GM12878 (cell line): Measurements from ENCODE around the gene C3orf70.

Source experiments
- CTCF ChIP-seq, 3 experiments: IDR thresholded peaks in 2 of 3; conservative IDR thresholded peaks in 1 of 3; 2 replicates each; pipeline ENCODE4 v1.5.1; 2011; ENCODE audit warnings: low read depth in 3 of 3, low read length in 3 of 3, mild to moderate bottlenecking in 3 of 3, control low read depth in 2 of 3, moderate library complexity in 2 of 3, inconsistent platforms in 1 of 3, mixed read lengths in 1 of 3; ENCODE audit not compliant: control insufficient read depth in 2 of 3, insufficient read depth in 1 of 3; ENCODE audit errors: extremely low read depth in 1 of 3
- GATAD2B ChIP-seq: fragments of 450-650 bp; conservative IDR thresholded peaks from 2 replicates; pipeline ENCODE4 v1.6.1; 2017; ENCODE audit warnings: low read depth, mild to moderate bottlenecking, moderate library complexity
- RAD21 ChIP-seq: IDR thresholded peaks from 2 replicates; pipeline ENCODE4 v1.6.1; 2011; ENCODE audit warnings: mild to moderate bottlenecking, low read depth, low read length, moderate library complexity; ENCODE audit not compliant: insufficient read depth
- SMAD1 ChIP-seq: fragments of 450-650 bp; IDR thresholded peaks from 2 replicates; pipeline ENCODE4 v1.6.1; 2018; ENCODE audit warnings: mild to moderate bottlenecking, low read depth; ENCODE audit not compliant: partially characterized antibody
- TAF1 ChIP-seq: IDR thresholded peaks from 2 replicates; pipeline ENCODE4 v1.6.1; 2011; ENCODE audit warnings: mild to moderate bottlenecking, low read depth, low read length, borderline replicate concordance
- ZNF274 ChIP-seq: IDR thresholded peaks from one replicate; pipeline ENCODE4 v1.8.0; 2011; ENCODE audit not compliant: insufficient read length, insufficient read depth
- TF ChIP-seq, protein P1 (sequence below): fragments of 450-650 bp; IDR thresholded peaks from 2 replicates; pipeline ENCODE4 v1.6.1; 2017; ENCODE audit warnings: mild to moderate bottlenecking
- TF ChIP-seq, protein P2 (sequence below): IDR thresholded peaks from 2 replicates; pipeline ENCODE4 v1.6.1; 2012; ENCODE audit warnings: low read depth, low read length, improper control_type of control experiment
- TF ChIP-seq, protein P3 (sequence below): fragments of 450-650 bp; IDR thresholded peaks from 2 replicates; pipeline ENCODE4 v1.6.1; 2017; ENCODE audit warnings: antibody characterized with exemption, mild to moderate bottlenecking, moderate library complexity

- TF ChIP-seq ZNF274: no peak
- no peak for TF ChIP-seq TAF1
- TF ChIP-seq, protein P1, sequence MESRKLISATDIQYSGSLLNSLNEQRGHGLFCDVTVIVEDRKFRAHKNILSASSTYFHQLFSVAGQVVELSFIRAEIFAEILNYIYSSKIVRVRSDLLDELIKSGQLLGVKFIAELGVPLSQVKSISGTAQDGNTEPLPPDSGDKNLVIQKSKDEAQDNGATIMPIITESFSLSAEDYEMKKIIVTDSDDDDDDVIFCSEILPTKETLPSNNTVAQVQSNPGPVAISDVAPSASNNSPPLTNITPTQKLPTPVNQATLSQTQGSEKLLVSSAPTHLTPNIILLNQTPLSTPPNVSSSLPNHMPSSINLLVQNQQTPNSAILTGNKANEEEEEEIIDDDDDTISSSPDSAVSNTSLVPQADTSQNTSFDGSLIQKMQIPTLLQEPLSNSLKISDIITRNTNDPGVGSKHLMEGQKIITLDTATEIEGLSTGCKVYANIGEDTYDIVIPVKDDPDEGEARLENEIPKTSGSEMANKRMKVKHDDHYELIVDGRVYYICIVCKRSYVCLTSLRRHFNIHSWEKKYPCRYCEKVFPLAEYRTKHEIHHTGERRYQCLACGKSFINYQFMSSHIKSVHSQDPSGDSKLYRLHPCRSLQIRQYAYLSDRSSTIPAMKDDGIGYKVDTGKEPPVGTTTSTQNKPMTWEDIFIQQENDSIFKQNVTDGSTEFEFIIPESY: no peak
- TF ChIP-seq GATAD2B: no peak
- TF ChIP-seq, protein P2, sequence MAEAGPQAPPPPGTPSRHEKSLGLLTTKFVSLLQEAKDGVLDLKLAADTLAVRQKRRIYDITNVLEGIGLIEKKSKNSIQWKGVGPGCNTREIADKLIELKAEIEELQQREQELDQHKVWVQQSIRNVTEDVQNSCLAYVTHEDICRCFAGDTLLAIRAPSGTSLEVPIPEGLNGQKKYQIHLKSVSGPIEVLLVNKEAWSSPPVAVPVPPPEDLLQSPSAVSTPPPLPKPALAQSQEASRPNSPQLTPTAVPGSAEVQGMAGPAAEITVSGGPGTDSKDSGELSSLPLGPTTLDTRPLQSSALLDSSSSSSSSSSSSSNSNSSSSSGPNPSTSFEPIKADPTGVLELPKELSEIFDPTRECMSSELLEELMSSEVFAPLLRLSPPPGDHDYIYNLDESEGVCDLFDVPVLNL: no peak
- no peak for TF ChIP-seq RAD21
- TF ChIP-seq CTCF (IDR thresholded peaks at IDR 0.05 in 2 of 3, conservative IDR thresholded peaks at IDR 0.05 in 1 of 3; ENCODE audit: control insufficient read depth in 2 of 3, extremely low read depth in 1 of 3, insufficient read depth in 1 of 3, low read depth in 3 of 3, low read length in 3 of 3): no peak
- TF ChIP-seq, protein P3, sequence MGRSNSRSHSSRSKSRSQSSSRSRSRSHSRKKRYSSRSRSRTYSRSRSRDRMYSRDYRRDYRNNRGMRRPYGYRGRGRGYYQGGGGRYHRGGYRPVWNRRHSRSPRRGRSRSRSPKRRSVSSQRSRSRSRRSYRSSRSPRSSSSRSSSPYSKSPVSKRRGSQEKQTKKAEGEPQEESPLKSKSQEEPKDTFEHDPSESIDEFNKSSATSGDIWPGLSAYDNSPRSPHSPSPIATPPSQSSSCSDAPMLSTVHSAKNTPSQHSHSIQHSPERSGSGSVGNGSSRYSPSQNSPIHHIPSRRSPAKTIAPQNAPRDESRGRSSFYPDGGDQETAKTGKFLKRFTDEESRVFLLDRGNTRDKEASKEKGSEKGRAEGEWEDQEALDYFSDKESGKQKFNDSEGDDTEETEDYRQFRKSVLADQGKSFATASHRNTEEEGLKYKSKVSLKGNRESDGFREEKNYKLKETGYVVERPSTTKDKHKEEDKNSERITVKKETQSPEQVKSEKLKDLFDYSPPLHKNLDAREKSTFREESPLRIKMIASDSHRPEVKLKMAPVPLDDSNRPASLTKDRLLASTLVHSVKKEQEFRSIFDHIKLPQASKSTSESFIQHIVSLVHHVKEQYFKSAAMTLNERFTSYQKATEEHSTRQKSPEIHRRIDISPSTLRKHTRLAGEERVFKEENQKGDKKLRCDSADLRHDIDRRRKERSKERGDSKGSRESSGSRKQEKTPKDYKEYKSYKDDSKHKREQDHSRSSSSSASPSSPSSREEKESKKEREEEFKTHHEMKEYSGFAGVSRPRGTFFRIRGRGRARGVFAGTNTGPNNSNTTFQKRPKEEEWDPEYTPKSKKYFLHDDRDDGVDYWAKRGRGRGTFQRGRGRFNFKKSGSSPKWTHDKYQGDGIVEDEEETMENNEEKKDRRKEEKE: no peak
- TF ChIP-seq SMAD1: no peak
Observed at GRCh38 chr3:185067173-185067572, 85.7 kb downstream of the C3orf70 start.
